ENCODE results near the gene ATXN1.

Gene ATXN1

DNA sequence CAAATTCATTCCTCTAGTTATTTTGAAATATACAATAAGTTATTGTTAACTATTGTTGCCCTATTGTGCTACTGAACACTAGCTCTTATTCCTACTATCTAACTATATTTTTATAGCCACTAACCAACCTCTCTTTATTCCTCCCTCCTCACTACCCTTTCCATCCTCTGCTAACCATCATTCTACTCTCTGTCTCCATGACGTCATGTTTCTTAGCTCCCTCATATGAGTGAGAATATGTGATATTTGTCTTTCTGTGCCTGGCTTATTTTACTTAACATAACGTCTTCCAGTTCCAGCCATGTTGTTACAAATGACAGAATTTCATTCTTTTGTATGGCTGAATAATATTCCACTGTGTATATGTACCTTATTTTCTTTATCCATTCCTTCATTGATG, 95.3 kb downstream of the ATXN1 start:
- DNase-seq, result no peak
- no peaks in the 10 kb centered on the region for H3K27me3 ChIP-seq (replicated peaks)
- TF ChIP-seq, protein P1, sequence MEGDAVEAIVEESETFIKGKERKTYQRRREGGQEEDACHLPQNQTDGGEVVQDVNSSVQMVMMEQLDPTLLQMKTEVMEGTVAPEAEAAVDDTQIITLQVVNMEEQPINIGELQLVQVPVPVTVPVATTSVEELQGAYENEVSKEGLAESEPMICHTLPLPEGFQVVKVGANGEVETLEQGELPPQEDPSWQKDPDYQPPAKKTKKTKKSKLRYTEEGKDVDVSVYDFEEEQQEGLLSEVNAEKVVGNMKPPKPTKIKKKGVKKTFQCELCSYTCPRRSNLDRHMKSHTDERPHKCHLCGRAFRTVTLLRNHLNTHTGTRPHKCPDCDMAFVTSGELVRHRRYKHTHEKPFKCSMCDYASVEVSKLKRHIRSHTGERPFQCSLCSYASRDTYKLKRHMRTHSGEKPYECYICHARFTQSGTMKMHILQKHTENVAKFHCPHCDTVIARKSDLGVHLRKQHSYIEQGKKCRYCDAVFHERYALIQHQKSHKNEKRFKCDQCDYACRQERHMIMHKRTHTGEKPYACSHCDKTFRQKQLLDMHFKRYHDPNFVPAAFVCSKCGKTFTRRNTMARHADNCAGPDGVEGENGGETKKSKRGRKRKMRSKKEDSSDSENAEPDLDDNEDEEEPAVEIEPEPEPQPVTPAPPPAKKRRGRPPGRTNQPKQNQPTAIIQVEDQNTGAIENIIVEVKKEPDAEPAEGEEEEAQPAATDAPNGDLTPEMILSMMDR (IDR thresholded peaks at IDR 0.05; ENCODE audit: low read depth, low read length, missing control alignments), result no peak
- H3K36me3 ChIP-seq (replicated peaks), result no peaks in the 10 kb centered on the region
- in situ Hi-C loops (cut with HindIII; ENCODE audit: low pct_ligation_motif_present, low sequenced_read_pairs), result no loop called here
- H3K4me3 ChIP-seq (ENCODE audit: low read depth, low read length), result no peak overlapping the region
- H3K27ac ChIP-seq, result no peak overlapping the region

DNA sequence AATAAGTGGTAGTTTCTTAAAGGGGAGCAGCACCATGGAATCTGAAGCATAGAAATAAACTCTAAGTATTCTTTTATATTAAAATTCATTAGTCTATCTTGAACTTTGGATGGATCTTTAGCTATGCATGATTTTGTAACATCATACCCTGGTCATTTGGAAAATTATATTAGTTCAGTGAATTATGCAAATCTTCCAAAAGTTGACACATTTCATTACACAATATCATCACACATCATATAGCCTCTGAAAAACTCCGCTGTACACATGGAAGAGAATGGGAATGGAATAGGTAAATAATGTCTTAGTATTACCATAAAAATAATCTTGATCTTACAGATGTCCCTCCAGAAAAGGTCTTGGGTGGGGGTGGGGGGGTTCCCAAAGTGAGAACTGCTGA, 96.1 kb downstream of the ATXN1 start:
- no peak overlapping the region for H3K27ac ChIP-seq
- H3K27me3 ChIP-seq (replicated peaks), result no peaks in the 10 kb centered on the region
- in situ Hi-C loops (cut with HindIII; ENCODE audit: low pct_ligation_motif_present, low sequenced_read_pairs), result no loop called here
- H3K4me3 ChIP-seq (ENCODE audit: low read depth, low read length), result no peak overlapping the region
- no peaks in the 10 kb centered on the region for H3K36me3 ChIP-seq (replicated peaks)
- DNase-seq, result no peak
- TF ChIP-seq, protein P1 (IDR thresholded peaks at IDR 0.05; ENCODE audit: low read depth, low read length, missing control alignments), result no peak

DNA sequence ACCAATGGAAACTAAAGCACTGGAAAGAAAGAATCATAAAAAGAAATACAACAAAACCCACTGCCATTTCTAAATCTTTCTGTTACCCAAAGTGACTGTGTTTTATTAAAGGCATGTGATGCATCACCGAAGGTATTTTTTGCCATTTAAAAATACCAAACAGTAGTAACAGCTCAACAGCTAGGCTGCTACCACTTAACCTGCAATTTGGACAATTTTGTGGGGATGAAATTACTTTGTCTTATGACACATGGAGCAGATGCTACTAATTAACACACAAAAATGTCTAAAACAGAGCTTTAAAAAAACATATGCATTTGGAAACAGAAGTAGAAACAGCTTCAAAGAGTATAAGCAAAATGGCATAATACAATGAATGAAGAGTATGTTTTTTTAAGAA, 97.4 kb downstream of the ATXN1 start:
- Histone ChIP-seq H3K27ac (no peak overlapping the region), H3K4me3 (ENCODE audit: low read depth, low read length) (no peak overlapping the region), H3K36me3 (replicated peaks) (no peaks in the 10 kb centered on the region), H3K27me3 (replicated peaks) (no peaks in the 10 kb centered on the region)
- in situ Hi-C loops (cut with HindIII; ENCODE audit: low pct_ligation_motif_present, low sequenced_read_pairs), result no loop called here
- TF ChIP-seq, protein P1 (IDR thresholded peaks at IDR 0.05; ENCODE audit: low read depth, low read length, missing control alignments), result no peak
- no peak for DNase-seq

DNA sequence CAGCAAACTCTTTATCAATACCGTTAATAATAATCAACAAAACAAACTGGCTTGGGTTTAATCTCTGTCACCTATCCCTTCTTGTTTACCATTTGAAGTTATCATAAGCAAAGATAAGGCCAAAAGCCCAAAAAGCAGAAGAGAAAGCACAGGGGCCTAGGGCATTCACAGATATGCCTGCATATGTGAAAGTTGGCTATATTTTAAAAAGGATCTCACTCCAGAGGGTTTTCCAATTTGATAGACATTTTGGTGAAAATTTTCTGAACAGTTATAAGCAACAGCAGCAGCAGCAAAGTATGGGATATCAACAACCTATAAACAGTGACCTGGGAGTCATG, 101.1 kb downstream of the ATXN1 start:
- TF ChIP-seq, protein P1 (IDR thresholded peaks at IDR 0.05; ENCODE audit: low read depth, low read length, missing control alignments), result no peak
- no peaks in the 10 kb centered on the region for H3K27me3 ChIP-seq (replicated peaks)
- H3K27ac ChIP-seq, result no peak overlapping the region
- in situ Hi-C loops (cut with HindIII; ENCODE audit: low pct_ligation_motif_present, low sequenced_read_pairs), result no loop called here
- H3K4me3 ChIP-seq (ENCODE audit: low read depth, low read length), result no peak overlapping the region
- DNase-seq, result no peak
- peaks cover 4% of the 10 kb centered on the region for H3K36me3 ChIP-seq (replicated peaks)

DNA sequence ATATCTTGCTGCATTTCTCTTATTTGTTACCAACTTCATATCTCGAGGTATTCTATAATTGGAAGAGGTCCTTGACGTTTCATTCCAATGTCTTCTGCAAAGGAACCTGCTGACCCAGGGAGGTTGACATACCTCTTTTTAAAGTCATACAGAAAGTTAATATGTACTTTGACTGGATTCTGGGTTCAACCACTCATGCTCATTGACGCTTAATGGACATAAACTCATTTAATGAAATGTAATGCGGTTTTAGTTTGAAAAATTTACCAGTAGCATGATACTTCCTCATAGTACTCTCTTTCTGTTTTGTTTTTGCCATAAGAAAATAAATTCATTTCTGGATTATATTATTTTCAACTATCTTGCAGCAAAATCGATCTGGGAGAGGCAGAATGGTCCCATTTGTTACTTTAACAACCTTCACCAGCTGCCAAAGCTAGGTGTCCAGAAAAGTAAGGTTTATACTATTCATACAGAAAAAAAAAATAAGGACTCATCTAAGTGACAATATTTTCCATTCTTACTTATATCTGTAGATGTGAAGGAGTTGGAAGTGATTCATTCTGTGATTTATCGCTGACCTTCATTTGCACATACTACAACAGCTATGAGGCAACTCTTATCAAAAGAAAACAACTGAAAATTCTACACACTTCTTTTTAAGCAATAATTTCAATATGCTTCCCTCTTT, 101.6 kb downstream of the ATXN1 start:
- Histone ChIP-seq H3K27me3 (replicated peaks) (no peaks in the 10 kb centered on the region), H3K36me3 (replicated peaks) (peaks cover 4% of the 10 kb centered on the region), H3K4me3 (ENCODE audit: low read depth, low read length) (no peak overlapping the region), H3K27ac (no peak overlapping the region)
- in situ Hi-C loops (cut with HindIII; ENCODE audit: low pct_ligation_motif_present, low sequenced_read_pairs), result no loop called here
- TF ChIP-seq, protein P1 (IDR thresholded peaks at IDR 0.05; ENCODE audit: low read depth, low read length, missing control alignments), result no peak
- no peak for DNase-seq

Data from brain microvascular endothelial cell (primary cell).